HG03469 (cell line): Measurements from ENCODE around the gene DUSP2.

Experiments
- ATAC-seq: cut with Tn5 transposase; IDR thresholded peaks from one replicate; pipeline ENCODE4 v1.9.1; 2021; ENCODE audit warnings: mild to moderate bottlenecking, moderate library complexity, moderate number of reproducible peaks; ENCODE audit not compliant: unreplicated experiment

Gene DUSP2

GRCh38 chr2:96104487-96104861 is 40.8 kb downstream of the DUSP2 start:
- ATAC-seq: no peak

GRCh38 chr2:96103761-96104486 is 41.3 kb downstream of the DUSP2 start:
- no peak for ATAC-seq

- ATAC-seq: no peak
Observed at GRCh38 chr2:96103187-96103601, 42.0 kb downstream of the DUSP2 start.

- ATAC-seq: no peak
Observed at GRCh38 chr2:96102596-96103186, 42.5 kb downstream of the DUSP2 start.

- ATAC-seq: no peak
Observed at GRCh38 chr2:96100893-96101304, 44.3 kb downstream of the DUSP2 start.

GRCh38 chr2:96099861-96100798 is 45.1 kb downstream of the DUSP2 start:
- no peak for ATAC-seq

GRCh38 chr2:96098900-96099590 is 46.2 kb downstream of the DUSP2 start:
- no peak for ATAC-seq

- no peak for ATAC-seq
Observed at GRCh38 chr2:96097951-96098823, 47.1 kb downstream of the DUSP2 start.

- ATAC-seq: no peak
Observed at GRCh38 chr2:96097441-96097840, 47.8 kb downstream of the DUSP2 start.

- no peak for ATAC-seq
Observed at GRCh38 chr2:96095116-96095636, 50.1 kb downstream of the DUSP2 start.

GRCh38 chr2:96093528-96093927 is 51.7 kb downstream of the DUSP2 start:
- no peak for ATAC-seq
